Measurements from ENCODE around the gene OPHN1.
"Not testable (repeated sequence)": the region's sequence is repeated elsewhere in the genome, so short reads cannot be mapped to it uniquely, and the experiment has no call there.

OPHN1 gene

GRCh38 chrX:68398291-68398690 is 35.0 kb downstream of the OPHN1 start:
- H2BK5ac ChIP-seq (ENCODE audit: low read length) = no peak overlapping the region
- H3K4me2 ChIP-seq (ENCODE audit: insufficient read depth, low read length, poor library complexity, severe bottlenecking) = no peak overlapping the region
- no peak overlapping the region for H2AK5ac ChIP-seq (ENCODE audit: low read depth, low read length)
- no CpG with 5 or more reads among the region's 3 CpGs for WGBS, 2 donors (ENCODE audit: extremely low coverage in 2 of 2, insufficient read length in 2 of 2, insufficient replicate concordance in 1 of 2)
- no peak for DNase-seq (ENCODE audit: low spot score)
- H3K9me3 ChIP-seq (replicated peaks in 1 of 2; ENCODE audit: control insufficient read depth in 2 of 2, insufficient read depth in 1 of 2, low read depth in 1 of 2, low read length in 2 of 2) = no peaks in the 10 kb centered on the region
- no peaks in the 10 kb centered on the region for H3K4me1 ChIP-seq (ENCODE audit: control insufficient read depth in 2 of 2, insufficient read depth in 1 of 2, low read depth in 1 of 2, low read length in 2 of 2)
- no peak overlapping the region for H2BK120ac ChIP-seq (ENCODE audit: low read depth, low read length)
- H4K91ac ChIP-seq (ENCODE audit: low read depth, low read length, poor library complexity) = no peak overlapping the region
- H3K27ac ChIP-seq (replicated peaks; ENCODE audit: low read length) = no peak overlapping the region
- no peaks in the 10 kb centered on the region for H3K36me3 ChIP-seq (replicated peaks in 1 of 2; ENCODE audit: control insufficient read depth in 2 of 2, insufficient read depth in 2 of 2, low read length in 2 of 2)
- no peak overlapping the region for H3K23ac ChIP-seq (ENCODE audit: low read depth, low read length, poor library complexity)
- peaks cover 0 to 4% (median 0%) of the 10 kb centered on the region in 3 experiments for H3K27me3 ChIP-seq (ENCODE audit: control insufficient read depth in 3 of 3, insufficient read depth in 3 of 3, low read depth in 1 of 3, low read length in 3 of 3)
- H3K4ac ChIP-seq (ENCODE audit: low read length) = no peak overlapping the region
- no peaks in the 10 kb centered on the region for H3K79me1 ChIP-seq (ENCODE audit: low read depth, low read length)
- no peak overlapping the region for H3K9ac ChIP-seq (ENCODE audit: low read depth, low read length, poor library complexity)
- H2BK15ac ChIP-seq (ENCODE audit: low read length) = no peak overlapping the region
- no peak overlapping the region for H3K18ac ChIP-seq (ENCODE audit: low read length)
- H3K4me3 ChIP-seq (ENCODE audit: low read length in 2 of 2) = no peak overlapping the region
- no peak overlapping the region for H2AFZ ChIP-seq (ENCODE audit: low read length)
- no peak overlapping the region for H3K14ac ChIP-seq (ENCODE audit: low read length)
- no peak overlapping the region for H4K8ac ChIP-seq (ENCODE audit: low read depth, low read length)
- no peak overlapping the region for H2BK12ac ChIP-seq (ENCODE audit: low read length)

GRCh38 chrX:68396953-68397352 is 36.3 kb downstream of the OPHN1 start:
- H3K4ac ChIP-seq (ENCODE audit: low read length) = no peak overlapping the region
- no peak overlapping the region for H4K8ac ChIP-seq (ENCODE audit: low read depth, low read length)
- H3K36me3 ChIP-seq (replicated peaks in 1 of 2; ENCODE audit: control insufficient read depth in 2 of 2, insufficient read depth in 2 of 2, low read length in 2 of 2) = no peaks in the 10 kb centered on the region
- H3K14ac ChIP-seq (ENCODE audit: low read length) = no peak overlapping the region
- H3K4me2 ChIP-seq (ENCODE audit: insufficient read depth, low read length, poor library complexity, severe bottlenecking) = no peak overlapping the region
- WGBS, 2 donors (ENCODE audit: extremely low coverage in 2 of 2, insufficient read length in 2 of 2, insufficient replicate concordance in 1 of 2) = no CpG with 5 or more reads among the region's 2 CpGs
- H2BK12ac ChIP-seq (ENCODE audit: low read length) = no peak overlapping the region
- no peak overlapping the region for H3K23ac ChIP-seq (ENCODE audit: low read depth, low read length, poor library complexity)
- DNase-seq (ENCODE audit: low spot score) = no peak
- no peak overlapping the region for H3K9ac ChIP-seq (ENCODE audit: low read depth, low read length, poor library complexity)
- H2BK5ac ChIP-seq (ENCODE audit: low read length) = no peak overlapping the region
- H2AK5ac ChIP-seq (ENCODE audit: low read depth, low read length) = no peak overlapping the region
- H4K91ac ChIP-seq (ENCODE audit: low read depth, low read length, poor library complexity) = no peak overlapping the region
- no peak overlapping the region for H3K18ac ChIP-seq (ENCODE audit: low read length)
- H2BK15ac ChIP-seq (ENCODE audit: low read length) = no peak overlapping the region
- no peaks in the 10 kb centered on the region for H3K79me1 ChIP-seq (ENCODE audit: low read depth, low read length)
- no peak overlapping the region for H2AFZ ChIP-seq (ENCODE audit: low read length)
- no peak overlapping the region for H3K4me3 ChIP-seq (ENCODE audit: low read length in 2 of 2)
- no peaks in the 10 kb centered on the region for H3K9me3 ChIP-seq (replicated peaks in 1 of 2; ENCODE audit: control insufficient read depth in 2 of 2, insufficient read depth in 1 of 2, low read depth in 1 of 2, low read length in 2 of 2)
- peaks cover 0 to 4% (median 0%) of the 10 kb centered on the region in 3 experiments for H3K27me3 ChIP-seq (ENCODE audit: control insufficient read depth in 3 of 3, insufficient read depth in 3 of 3, low read depth in 1 of 3, low read length in 3 of 3)
- H3K4me1 ChIP-seq (ENCODE audit: control insufficient read depth in 2 of 2, insufficient read depth in 1 of 2, low read depth in 1 of 2, low read length in 2 of 2) = no peaks in the 10 kb centered on the region
- no peak overlapping the region for H3K27ac ChIP-seq (replicated peaks; ENCODE audit: low read length)
- H2BK120ac ChIP-seq (ENCODE audit: low read depth, low read length) = no peak overlapping the region

- not testable (repeated sequence) for H3K9ac ChIP-seq (ENCODE audit: low read depth, low read length, poor library complexity); H3K79me1 ChIP-seq (ENCODE audit: low read depth, low read length); H2BK12ac ChIP-seq (ENCODE audit: low read length); DNase-seq (ENCODE audit: low spot score); H3K4me2 ChIP-seq (ENCODE audit: insufficient read depth, low read length, poor library complexity, severe bottlenecking); H3K4me1 ChIP-seq (ENCODE audit: control insufficient read depth in 2 of 2, insufficient read depth in 1 of 2, low read depth in 1 of 2, low read length in 2 of 2); H3K27ac ChIP-seq (replicated peaks; ENCODE audit: low read length); H2AFZ ChIP-seq (ENCODE audit: low read length); H3K18ac ChIP-seq (ENCODE audit: low read length); H2AK5ac ChIP-seq (ENCODE audit: low read depth, low read length); H3K36me3 ChIP-seq (replicated peaks in 1 of 2; ENCODE audit: control insufficient read depth in 2 of 2, insufficient read depth in 2 of 2, low read length in 2 of 2); H2BK15ac ChIP-seq (ENCODE audit: low read length); H3K9me3 ChIP-seq (replicated peaks in 1 of 2; ENCODE audit: control insufficient read depth in 2 of 2, insufficient read depth in 1 of 2, low read depth in 1 of 2, low read length in 2 of 2); H3K14ac ChIP-seq (ENCODE audit: low read length); H3K27me3 ChIP-seq (ENCODE audit: control insufficient read depth in 3 of 3, insufficient read depth in 3 of 3, low read depth in 1 of 3, low read length in 3 of 3); H3K4ac ChIP-seq (ENCODE audit: low read length); H2BK5ac ChIP-seq (ENCODE audit: low read length); H3K4me3 ChIP-seq (ENCODE audit: low read length in 2 of 2); H4K8ac ChIP-seq (ENCODE audit: low read depth, low read length); H2BK120ac ChIP-seq (ENCODE audit: low read depth, low read length); H4K91ac ChIP-seq (ENCODE audit: low read depth, low read length, poor library complexity); H3K23ac ChIP-seq (ENCODE audit: low read depth, low read length, poor library complexity)
- no CpG with 5 or more reads among the region's 3 CpGs for WGBS, 2 donors (ENCODE audit: extremely low coverage in 2 of 2, insufficient read length in 2 of 2, insufficient replicate concordance in 1 of 2)
Observed at GRCh38 chrX:68389419-68389960, 43.8 kb downstream of the OPHN1 start.

- Histone ChIP-seq H3K9me3 (replicated peaks in 1 of 2; ENCODE audit: control insufficient read depth in 2 of 2, insufficient read depth in 1 of 2, low read depth in 1 of 2, low read length in 2 of 2) (no peaks in the 10 kb centered on the region), H3K4me1 (ENCODE audit: control insufficient read depth in 2 of 2, insufficient read depth in 1 of 2, low read depth in 1 of 2, low read length in 2 of 2) (no peaks in the 10 kb centered on the region), H3K27ac (replicated peaks; ENCODE audit: low read length) (no peak overlapping the region), H2BK5ac (ENCODE audit: low read length) (no peak overlapping the region), H3K4ac (ENCODE audit: low read length) (no peak overlapping the region), H3K36me3 (replicated peaks in 1 of 2; ENCODE audit: control insufficient read depth in 2 of 2, insufficient read depth in 2 of 2, low read length in 2 of 2) (no peaks in the 10 kb centered on the region), H3K18ac (ENCODE audit: low read length) (no peak overlapping the region), H3K79me1 (ENCODE audit: low read depth, low read length) (no peaks in the 10 kb centered on the region), H4K8ac (ENCODE audit: low read depth, low read length) (no peak overlapping the region), H2AFZ (ENCODE audit: low read length) (no peak overlapping the region), H3K14ac (ENCODE audit: low read length) (no peak overlapping the region), H3K9ac (ENCODE audit: low read depth, low read length, poor library complexity) (no peak overlapping the region), H3K27me3 (ENCODE audit: control insufficient read depth in 3 of 3, insufficient read depth in 3 of 3, low read depth in 1 of 3, low read length in 3 of 3) (no peaks in the 10 kb centered on the region), H2AK5ac (ENCODE audit: low read depth, low read length) (no peak overlapping the region), H2BK15ac (ENCODE audit: low read length) (no peak overlapping the region), H3K4me2 (ENCODE audit: insufficient read depth, low read length, poor library complexity, severe bottlenecking) (no peak overlapping the region), H3K4me3 (ENCODE audit: low read length in 2 of 2) (no peak overlapping the region), H3K23ac (ENCODE audit: low read depth, low read length, poor library complexity) (no peak overlapping the region), H2BK120ac (ENCODE audit: low read depth, low read length) (no peak overlapping the region), H2BK12ac (ENCODE audit: low read length) (no peak overlapping the region), H4K91ac (ENCODE audit: low read depth, low read length, poor library complexity) (no peak overlapping the region)
- whole genome bisulfite sequencing, 2 donors (ENCODE audit: extremely low coverage in 2 of 2, insufficient read length in 2 of 2, insufficient replicate concordance in 1 of 2) = no CpG with 5 or more reads among the region's 3 CpGs
- DNase-seq (ENCODE audit: low spot score) = no peak
Observed at GRCh38 chrX:68387776-68388175, 45.5 kb downstream of the OPHN1 start.
